NT2/D1 (cell line): Measurements from ENCODE around the gene OR9Q1.

Experiments
- SUZ12 ChIP-seq: IDR thresholded peaks from 2 replicates; pipeline ENCODE4 v1.6.1; 2011; ENCODE audit not compliant: insufficient read length, insufficient read depth; ENCODE audit errors: extremely low read depth
- YY1 ChIP-seq: IDR thresholded peaks from 2 replicates; pipeline ENCODE4 v1.6.1; 2011; ENCODE audit not compliant: insufficient read length, insufficient read depth
- ZNF274 ChIP-seq: IDR thresholded peaks from 2 replicates; pipeline ENCODE4 v1.6.1; 2011; ENCODE audit warnings: mild to moderate bottlenecking, low read depth, low read length

DNA sequence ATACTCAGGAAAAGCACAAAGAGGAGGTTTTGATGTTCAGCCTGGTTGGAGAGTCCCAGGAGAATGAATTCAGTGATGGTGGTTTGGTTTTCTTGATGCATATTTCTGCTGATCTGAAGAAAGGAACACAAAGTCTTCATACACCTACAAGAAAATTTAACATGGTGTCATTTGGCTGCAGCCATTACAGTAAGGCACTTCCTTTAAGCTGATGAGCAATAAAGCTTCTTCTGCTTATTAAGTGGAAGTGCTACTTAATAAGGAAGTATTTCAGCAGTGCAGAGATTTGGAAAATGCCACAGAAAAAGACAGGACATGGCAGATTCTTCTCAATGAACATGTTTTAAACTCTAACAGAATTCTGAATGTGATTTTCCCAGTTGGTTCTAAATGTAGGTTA is 180.4 kb downstream of the OR9Q1 start, which contains the start of gene OR1S2:
- TF ChIP-seq ZNF274 (no peak), YY1 (no peak), SUZ12 (no peak)
